Panc1 (cell line): Measurements from ENCODE around the gene LRP5.

Source experiments
- CTCF ChIP-seq: fragments of 450-650 bp; IDR thresholded peaks from 2 replicates; pipeline ENCODE4 v1.5.1; 2017; ENCODE audit warnings: mild to moderate bottlenecking
- POLR2AphosphoS5 ChIP-seq: IDR thresholded peaks from 2 replicates; pipeline ENCODE4 v1.6.1; 2012; ENCODE audit warnings: mild to moderate bottlenecking, low read depth, low read length, moderate library complexity
- REST ChIP-seq, 2 experiments: IDR thresholded peaks; 2 replicates each; pipeline ENCODE4 v1.6.1; 2011 to 2012; ENCODE audit warnings: low read depth in 2 of 2, control low read depth in 1 of 2, low read length in 1 of 2, mild to moderate bottlenecking in 1 of 2, moderate library complexity in 1 of 2; ENCODE audit not compliant: insufficient read depth in 1 of 2

GRCh38 chr11:68497761-68498160 lies 185.4 kb downstream of the LRP5 start:
- TF ChIP-seq POLR2AphosphoS5 (no peak), CTCF (no peak), REST (IDR thresholded peaks at IDR 0.05; ENCODE audit: insufficient read depth in 1 of 2, low read depth in 2 of 2, low read length in 1 of 2) (no peak)
